GM18511 (cell line): ENCODE data around the gene KCND2.
A peak's percentile ranks its signal among the peaks of the same experiment; 100 is the strongest.

Experiments used
- ATAC-seq: cut with Tn5 transposase; IDR thresholded peaks from one replicate; pipeline ENCODE4 v1.9.1; 2021; ENCODE audit warnings: mild to moderate bottlenecking, moderate library complexity; ENCODE audit not compliant: unreplicated experiment

The KCND2 gene

DNA sequence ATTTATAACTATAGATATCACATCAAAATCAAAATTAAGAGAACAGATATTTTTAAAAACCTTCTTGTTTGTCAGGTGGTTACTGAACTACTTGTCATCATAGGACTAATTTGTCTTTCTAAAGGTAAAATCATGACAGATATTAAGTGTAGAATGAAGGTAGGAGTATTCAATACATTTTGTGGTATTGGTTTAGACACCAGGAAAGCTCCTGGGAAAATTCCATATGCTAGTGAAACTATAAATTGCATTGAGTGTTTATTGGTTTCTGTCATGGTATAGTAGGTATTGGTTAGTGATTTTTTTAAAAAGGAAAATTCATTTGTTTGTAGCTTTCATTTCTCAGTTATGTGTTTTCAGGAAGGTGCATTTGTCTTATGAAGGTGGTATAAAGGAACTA, 132.7 kb downstream of the KCND2 start:
- ATAC-seq: no peak

DNA sequence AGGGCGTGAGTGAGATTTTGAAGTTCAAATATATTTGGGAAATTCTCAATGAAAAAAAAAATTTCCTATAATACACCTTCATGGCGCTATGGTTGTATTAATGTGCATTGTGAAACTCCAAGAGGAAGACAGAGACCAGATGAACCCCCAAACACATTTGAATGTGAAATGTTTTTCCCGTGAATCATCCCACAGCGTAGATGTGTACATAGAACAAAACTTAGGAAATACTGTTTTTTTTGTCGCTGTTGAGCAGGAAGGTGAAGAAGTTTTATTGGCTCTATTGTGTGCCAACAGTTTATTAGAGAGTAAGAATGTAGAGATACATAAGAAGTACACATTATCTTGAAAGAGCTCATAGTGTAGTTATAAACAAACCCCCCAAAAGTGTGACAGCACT, 134.0 kb downstream of the KCND2 start:
- no peak for ATAC-seq

DNA sequence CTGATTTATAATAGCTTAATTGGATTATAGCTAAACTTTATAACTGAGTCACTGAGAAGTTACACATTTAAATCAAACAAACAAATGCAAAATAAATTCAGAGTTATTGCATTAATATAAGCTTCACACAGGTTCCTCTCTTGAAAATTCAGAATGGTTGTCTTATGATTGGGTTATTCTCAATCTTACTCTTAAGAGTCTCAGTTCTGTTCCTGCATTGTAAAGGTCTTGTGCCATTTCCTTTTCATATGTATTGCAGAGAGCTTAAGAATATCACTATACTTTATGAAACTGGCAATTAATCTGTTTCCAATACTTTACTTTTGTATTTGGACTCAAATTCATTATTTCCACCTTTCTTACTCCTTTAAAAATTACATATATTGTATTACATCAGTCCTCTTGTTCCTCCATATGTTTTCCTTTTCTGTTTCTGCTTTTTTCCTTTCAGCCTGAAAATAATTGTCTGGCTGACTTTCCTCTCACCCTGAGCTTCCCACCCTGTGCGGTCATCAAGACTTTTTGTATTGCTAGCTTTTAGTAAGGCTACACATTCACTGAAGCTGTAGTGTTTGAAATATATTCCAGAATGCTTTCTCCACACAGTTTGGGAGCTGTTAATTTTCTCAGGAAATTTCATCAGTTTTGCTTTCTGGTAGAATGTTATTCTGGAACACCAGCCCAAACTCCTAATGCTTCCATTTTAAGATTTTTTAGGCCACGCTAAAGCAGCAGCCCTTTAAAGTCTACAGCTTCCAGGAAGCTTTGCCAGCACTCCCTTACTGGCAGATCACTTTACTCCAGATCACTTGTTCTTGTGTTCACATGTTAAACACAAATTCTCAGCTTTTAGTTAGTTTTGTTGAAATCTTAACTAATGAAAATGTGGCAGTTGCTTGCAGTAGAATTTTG, 139.4 kb downstream of the KCND2 start:
- ATAC-seq: peak; percentile 92

DNA sequence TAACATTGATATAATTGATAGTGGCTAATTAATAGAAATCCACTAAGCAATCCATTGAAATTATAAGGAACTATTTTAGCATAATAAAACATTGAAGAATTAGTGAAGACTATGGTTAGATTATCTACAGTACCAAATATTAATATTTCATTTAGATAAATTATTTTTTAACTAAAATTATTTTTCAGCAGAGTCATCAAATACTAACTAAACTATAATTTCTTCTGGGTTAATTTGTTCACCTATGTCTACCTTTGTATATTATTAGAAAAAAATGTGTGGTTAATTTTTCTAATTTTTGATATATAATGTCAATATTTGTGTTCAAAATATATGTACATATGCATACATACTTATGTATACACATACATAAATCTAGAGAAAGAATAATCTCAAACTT, 140.2 kb downstream of the KCND2 start:
- no peak for ATAC-seq

DNA sequence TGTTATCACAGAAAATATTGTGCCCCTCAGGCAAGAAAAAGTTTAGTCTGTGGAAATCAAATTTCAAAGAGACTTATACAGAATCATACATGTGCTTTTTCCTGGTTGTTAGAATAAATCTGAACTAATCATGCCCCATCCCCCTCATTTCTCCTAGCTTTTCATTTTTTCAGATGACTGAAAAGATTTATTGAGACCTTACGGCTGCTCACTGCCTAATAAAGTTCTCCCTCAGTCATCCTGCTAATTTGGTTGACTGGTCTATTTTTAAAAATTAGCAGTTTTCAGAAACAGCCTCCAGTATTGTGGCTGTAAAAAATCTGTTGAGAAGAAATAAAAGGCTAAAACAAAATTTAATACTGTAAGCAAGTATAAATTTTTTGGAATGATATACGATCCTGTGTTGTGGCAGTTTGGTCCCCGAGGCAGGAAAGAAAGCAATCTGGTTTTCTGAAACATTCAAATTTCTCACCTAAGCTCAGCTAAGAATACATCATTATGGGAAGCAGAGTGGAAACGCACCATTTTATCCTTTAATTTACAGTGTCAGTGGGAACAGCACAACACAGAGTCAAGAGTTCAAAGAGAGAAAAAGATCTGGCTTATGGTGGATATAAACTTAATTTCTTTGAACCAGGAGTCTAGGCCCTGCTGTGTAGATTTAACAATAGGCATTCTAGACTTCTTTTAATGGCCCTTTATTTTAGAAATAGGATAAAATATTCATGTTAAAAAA, 144.4 kb downstream of the KCND2 start:
- ATAC-seq: no peak

DNA sequence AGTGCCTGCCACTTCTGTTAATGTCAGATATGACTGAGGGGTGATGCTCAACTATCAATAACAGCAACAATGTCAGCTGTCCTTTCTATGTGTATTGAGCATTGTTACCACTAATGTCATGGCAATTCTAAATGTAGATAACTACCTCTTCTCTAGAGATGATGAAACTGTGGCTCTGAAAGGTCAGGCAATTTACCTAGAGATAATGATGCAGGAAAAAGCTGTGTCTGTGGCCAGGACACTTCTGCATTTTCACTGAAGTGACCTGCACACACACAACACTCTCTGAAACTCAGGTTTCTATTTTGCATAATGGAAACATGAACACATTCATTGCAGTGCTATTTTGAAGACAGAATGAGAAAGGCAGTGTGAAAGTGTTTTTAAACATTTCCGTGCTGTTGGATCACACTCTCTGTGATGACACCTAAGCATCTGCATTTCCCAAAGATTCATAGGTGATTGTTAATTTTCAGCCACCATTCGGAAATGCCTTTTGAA, 148.2 kb downstream of the KCND2 start:
- peak; percentile 95 for ATAC-seq

DNA sequence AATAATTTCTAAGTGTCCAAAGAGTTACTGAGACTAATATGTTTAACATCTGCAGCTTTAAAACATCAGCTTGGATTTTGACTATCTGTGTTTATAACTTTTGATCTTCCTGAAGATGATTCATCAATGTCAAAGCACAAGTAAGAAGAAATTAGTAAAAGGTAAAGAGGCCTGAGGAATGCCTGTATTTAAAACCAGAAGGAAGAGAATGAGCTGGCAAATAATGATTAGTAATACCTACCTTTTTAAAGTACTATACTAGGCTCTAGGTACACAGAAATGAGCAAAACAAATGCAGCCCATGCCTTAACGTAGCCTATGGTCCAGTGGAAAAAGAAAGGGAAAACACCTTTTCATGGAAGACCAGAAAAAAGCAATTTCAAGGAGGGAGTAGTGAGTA, 158.0 kb downstream of the KCND2 start:
- ATAC-seq: peak; percentile 57

DNA sequence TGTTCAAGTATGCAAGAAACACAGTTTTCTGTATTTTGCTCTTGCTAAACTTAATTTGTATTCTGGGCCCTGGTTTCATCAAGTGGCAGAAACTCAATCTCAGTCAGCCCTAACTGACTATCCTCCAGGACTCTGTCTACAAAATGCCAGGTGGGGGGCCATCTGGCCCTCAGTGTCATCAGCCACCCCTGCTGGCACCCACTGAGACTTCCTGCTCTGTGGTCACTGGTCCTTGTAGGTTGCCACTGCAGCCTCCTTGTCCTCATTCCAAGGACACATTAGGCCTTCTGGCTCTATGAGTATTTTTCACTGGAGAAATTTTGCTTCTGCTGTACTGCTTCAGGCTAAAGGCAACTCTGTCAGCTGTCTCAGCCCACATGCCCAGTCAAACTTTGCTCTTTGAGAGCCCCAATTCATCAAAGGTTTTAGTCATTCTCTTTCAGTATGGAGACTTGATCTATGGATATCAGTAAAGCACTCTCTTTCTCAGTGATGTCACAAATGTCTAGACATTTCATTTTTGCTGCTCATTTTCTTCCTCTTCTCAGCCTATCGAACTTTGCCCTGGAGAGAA, 163.6 kb downstream of the KCND2 start:
- ATAC-seq: peak; percentile 46

DNA sequence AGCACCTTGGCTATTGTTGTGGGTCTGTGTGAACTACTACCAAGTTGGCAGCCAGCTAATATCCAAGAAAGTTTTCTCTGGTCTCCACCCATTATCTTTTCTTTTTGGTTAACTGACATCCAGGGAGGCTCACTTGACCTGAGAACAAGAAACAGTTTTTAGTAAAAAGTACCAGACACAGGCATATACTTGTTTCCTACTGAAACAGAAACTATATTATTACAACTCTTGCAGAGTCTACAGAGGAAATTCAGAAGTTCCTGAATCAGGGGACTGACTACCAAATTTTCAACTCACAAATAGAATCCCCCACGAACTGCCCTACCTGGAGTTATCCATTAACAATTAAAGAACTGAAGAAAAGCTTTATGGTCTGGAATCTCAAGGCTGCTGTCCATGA, 168.9 kb downstream of the KCND2 start:
- ATAC-seq: peak; percentile 90

DNA sequence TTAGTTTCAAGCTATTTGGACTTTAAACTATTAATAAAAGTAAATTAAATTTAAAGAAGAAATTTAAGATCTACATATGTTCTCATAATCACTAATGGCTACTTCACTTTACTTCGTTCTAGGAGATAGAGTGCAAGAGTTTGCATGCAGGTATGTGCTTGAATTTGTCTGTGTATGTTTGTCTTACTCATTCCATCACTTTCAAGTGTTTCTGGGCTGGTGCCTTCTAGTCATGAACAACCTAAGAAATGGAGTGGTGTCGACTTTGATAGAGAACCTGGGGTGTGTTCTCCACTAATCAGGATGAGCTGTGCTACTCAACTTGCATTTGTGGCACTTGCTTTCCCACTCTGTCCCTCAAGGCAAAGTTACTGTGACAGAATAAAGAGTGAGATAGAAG, 169.9 kb downstream of the KCND2 start:
- ATAC-seq: peak; percentile 48

DNA sequence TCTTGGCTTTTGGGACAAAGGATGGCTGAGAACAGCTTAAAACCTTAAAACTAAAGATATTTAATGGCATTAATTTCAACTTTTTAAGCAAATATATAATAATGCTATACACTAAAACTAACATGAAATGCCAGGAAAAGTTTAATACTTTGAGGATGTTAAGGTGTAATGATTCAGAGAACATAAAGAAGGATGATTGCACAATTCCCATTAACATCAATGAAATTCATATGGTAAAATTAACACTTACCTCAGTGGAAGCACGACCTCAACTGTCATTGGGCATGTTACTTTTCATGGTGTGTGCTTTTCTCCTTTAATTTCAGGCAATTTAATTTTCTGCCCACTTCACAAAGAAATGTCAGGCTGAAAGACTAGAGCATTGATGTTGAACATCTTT, 171.7 kb downstream of the KCND2 start:
- no peak for ATAC-seq

DNA sequence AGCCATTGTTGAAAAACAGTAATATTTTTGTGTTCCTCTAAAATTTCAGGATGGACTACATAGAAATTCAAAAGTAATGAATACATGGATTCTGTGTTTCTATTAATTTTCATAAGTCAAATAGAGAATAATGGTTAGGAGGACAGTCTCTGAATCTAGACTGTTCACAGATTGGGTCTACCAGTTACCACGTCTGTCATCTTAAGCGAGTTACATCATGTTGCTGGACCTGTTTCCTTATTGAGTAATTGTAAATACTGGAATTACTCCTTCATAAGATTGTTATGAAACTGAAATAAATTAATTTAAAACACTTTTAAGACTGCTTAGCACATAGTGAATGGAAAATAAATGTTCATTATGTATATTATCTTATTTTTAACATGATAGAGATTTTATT, 172.3 kb downstream of the KCND2 start:
- ATAC-seq: no peak

DNA sequence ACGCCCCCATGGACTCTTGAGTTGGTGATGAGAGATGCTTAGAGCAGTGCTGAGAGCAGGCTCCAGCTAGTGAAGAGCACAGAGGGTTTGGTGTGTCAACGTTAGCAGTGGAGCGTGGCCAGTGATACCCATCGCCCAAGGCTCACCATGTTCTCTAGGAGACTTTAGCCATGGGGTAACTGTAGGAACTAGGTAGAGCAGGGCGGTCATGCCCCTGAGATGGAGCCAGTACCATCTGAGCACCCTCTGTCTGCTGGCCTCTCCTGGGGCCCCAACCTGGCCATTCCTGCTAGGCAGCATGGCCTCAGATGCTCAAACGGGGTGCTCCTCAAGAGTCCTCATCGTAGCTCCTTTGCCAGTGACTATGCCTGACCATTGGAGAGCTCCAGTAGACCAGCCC, 179.7 kb downstream of the KCND2 start:
- no peak for ATAC-seq

DNA sequence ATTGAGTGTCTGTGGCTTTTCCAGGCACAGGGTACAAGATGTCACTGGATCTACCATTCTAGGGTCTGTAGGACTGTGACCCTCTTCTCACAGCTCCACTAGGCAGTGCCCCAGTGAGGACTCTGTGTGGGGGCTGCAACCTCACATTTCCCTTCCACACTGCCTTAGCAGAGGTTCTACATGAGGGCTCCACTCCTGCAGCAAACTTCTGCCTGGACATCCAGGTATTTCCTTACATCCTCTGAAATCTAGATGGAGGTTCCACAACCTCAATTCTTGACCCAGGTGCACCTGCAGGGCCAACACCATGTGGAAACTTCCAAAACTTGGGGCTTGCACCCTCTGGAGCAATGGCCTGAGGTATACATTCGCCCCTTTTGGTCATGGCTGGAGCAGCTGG, 183.7 kb downstream of the KCND2 start:
- ATAC-seq: no peak

DNA sequence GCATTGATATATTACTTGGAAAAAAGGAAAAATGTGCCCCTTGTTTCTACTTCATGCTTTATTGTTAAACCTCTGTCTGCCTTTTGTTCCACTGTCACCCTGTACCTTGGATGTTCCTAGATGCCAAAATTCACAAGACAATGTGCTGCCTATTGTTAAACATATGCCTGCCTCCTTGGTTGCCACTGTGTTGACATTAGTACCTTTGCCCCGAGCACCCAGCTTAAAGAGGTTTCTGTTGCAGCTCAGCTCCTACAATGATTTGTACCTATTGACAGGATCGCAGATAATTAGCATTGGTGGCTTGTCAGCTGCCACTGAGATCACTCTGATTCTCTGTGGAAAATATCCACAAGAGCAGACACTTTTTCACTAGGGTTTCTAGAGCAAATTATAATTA, 188.0 kb downstream of the KCND2 start:
- no peak for ATAC-seq

DNA sequence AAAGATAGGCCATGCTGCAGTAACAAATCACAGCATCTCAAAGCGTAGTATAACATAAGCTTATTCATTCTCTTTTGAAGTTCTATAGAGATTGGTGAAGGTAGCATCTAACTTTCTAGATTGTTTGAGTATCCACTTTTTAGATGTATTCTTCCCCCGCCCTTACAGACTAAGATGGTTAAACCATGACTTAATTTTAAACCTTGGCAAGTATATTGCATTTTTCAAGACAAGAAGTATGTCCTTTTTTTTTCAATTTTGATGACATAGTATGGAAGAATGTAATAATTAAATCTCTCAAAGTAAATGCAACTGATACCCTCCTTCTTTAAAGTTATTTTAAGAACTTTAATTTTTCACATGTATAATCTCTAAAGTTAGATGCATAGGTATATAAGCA, 190.0 kb downstream of the KCND2 start:
- ATAC-seq: no peak

DNA sequence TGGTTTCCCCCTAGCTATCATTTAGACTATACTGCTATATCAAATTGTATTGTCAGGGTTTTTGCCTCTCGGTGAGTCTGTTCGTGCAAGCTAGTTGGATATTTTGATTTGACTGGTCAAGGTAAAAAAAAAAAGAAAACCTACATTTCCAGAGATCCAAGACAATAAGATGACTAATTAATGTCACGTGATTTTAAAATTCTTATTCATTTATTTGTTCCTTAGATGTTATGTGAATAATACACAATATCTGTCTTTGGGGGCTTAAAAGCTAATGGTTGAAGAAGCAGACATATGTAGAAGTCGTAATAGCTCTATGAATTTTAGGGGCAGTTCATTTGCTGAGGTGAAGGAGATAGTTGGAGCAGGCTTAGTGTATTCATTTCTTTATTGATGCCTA, 191.1 kb downstream of the KCND2 start:
- ATAC-seq: no peak

DNA sequence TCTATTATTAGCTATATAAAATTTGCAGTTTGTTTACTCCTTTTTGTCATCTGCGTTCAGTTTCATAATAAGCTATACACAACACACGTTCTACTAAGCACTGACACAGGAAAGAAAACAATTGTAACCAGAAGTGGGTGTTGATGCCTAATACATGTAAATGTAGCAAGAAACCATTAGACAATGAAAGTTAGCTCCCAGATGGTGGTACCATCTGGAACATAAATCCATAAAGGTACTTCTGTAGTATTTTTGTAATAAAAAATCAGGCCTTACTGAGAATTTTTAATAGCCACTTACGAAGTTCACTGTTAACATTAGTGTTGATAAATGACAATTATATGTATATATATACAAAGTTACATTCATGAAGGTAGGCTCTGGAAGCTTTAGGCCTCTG, 194.7 kb downstream of the KCND2 start:
- ATAC-seq: no peak

DNA sequence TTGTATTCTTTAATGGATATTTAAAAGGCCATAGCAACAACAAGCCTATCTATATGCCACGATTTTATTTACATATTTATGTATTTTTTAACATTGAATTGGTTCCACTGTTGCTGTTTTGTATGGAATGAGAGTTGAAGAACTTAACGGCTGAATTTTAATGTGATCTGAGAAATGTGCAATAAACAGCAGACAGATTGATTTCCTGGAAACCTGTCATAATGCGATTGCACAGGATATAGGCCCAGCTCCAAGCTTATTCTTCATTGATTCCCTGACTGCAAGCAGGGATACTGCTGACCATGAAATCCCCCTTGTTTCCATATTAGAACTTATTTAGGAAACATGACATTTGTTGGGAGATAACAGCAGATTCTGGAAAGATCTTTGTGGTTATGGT, 195.6 kb downstream of the KCND2 start:
- ATAC-seq: no peak

DNA sequence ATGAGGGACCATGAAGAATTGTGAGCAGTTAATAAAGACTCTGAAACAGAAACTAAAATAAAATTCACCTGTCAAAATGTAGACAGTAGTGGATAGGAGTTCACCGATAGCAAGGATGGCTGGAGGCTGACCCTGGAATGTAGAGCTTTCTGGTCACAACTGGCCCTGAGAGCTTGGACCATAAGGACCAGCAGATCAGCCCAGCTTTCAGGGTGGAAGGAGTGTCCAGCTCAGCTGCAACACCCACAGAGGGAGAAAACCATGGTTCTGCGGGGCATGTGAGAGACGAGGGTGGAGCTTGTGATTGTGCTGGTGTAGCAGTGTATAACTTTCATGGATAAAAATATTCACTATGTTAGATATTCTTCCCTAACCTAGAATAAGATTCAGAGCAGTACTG, 199.9 kb downstream of the KCND2 start:
- no peak for ATAC-seq

DNA sequence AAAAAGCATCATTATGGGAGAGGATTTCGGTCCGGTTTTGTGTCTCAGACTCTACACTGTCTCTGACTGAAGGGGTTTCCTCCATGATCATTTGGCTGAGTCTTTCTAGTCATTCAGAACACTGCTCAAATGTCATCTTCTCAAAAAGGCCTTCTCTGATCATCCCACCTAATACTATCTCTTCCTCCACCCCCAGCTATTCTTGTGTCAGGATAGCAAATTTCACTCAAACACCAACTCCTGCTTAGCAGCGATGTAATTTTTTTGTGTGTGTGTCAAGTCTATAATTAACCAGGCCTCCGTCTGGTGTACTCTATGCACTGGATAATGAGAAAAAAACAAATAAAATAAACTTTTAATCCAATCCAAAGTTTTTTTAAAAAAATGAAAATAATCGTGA, 200.4 kb downstream of the KCND2 start:
- no peak for ATAC-seq

DNA sequence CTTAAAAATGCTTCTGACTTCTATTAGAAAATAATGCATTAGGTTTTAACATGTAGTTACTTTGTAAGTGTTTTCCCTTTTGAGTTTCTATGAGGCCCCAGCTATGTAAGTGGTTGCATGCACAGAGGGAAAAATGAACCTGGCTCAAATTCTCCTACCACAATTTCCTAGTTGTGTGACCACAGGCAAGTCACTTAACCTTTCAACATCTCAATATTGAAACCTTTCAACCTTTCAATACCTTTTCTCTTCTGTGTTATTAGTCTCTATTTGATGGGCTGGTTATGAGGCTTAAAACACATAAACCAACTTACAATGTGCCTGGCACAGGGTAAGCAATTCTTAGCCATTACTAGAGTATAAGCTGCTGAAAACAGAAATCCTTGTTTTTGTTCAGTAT, 203.0 kb downstream of the KCND2 start:
- peak; percentile 86 for ATAC-seq
